ENCODE results near the gene SLC6A3.

DNA sequence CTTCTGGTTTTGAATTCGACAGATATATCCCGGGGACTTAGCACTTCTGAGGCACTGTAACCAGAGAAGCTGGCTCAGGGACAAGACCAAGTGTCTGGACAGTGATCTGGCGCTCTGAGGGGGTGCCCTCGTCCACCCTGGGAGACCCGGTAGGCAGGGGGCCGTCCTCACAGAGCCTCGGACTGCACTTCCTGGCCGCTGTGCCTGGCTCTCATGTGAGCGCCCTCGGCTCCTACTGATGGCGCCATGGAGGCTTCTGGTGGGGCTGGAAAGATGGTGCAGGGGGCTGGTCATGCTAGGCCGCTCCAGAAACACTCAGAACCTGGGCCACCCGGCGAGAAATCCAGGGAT lies 18.8 kb upstream of the SLC6A3 start:
- TF ChIP-seq CTCF (conservative IDR thresholded peaks at IDR 0.05; ENCODE audit: low read depth, low read length), result no peak
- TF ChIP-seq EZH2 (IDR thresholded peaks at IDR 0.05; ENCODE audit: borderline replicate concordance, low read depth, low read length, poor library complexity, severe bottlenecking), result no peak
